ENCODE results near the gene ISYNA1. TPM values are rescaled to one million over a fixed set of nuclear protein-coding genes. Genes with fewer than 3 reads are reported as not detected.
A peak's percentile ranks its signal among the peaks of the same experiment; 100 is the strongest.

The ISYNA1 gene
- total RNA-seq, 1 experiment from 2014 or later, result 236 TPM

DNA sequence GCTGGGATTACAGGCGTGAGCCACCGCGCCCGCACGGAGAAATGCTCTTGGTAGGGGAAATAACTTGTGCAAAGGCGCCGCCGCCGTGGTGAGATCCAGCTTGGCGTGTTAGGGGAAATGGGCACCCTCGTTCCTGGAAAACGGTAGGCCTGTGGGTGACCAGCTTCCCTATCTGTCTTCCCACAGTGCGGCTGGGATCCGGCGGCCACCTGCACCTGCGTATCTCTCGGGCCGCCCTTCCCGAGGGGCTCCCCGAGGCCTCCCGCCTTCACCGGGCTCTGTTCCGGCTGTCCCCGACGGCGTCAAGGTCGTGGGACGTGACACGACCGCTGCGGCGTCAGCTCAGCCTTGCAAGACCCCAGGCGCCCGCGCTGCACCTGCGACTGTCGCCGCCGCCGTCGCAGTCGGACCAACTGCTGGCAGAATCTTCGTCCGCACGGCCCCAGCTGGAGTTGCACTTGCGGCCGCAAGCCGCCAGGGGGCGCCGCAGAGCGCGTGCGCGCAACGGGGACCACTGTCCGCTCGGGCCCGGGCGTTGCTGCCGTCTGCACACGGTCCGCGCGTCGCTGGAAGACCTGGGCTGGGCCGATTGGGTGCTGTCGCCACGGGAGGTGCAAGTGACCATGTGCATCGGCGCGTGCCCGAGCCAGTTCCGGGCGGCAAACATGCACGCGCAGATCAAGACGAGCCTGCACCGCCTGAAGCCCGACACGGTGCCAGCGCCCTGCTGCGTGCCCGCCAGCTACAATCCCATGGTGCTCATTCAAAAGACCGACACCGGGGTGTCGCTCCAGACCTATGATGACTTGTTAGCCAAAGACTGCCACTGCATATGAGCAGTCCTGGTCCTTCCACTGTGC is 49.6 kb downstream of the ISYNA1 start (continued):
- TF ChIP-seq, protein P1, sequence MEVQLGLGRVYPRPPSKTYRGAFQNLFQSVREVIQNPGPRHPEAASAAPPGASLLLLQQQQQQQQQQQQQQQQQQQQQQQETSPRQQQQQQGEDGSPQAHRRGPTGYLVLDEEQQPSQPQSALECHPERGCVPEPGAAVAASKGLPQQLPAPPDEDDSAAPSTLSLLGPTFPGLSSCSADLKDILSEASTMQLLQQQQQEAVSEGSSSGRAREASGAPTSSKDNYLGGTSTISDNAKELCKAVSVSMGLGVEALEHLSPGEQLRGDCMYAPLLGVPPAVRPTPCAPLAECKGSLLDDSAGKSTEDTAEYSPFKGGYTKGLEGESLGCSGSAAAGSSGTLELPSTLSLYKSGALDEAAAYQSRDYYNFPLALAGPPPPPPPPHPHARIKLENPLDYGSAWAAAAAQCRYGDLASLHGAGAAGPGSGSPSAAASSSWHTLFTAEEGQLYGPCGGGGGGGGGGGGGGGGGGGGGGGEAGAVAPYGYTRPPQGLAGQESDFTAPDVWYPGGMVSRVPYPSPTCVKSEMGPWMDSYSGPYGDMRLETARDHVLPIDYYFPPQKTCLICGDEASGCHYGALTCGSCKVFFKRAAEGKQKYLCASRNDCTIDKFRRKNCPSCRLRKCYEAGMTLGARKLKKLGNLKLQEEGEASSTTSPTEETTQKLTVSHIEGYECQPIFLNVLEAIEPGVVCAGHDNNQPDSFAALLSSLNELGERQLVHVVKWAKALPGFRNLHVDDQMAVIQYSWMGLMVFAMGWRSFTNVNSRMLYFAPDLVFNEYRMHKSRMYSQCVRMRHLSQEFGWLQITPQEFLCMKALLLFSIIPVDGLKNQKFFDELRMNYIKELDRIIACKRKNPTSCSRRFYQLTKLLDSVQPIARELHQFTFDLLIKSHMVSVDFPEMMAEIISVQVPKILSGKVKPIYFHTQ (CRISPR knock-in tag; IDR thresholded peaks at IDR 0.05), result no peak
- TF ChIP-seq GTF2I (CRISPR knock-in tag; conservative IDR thresholded peaks at IDR 0.05), result no peak; the same call in 1 of the 2 replicates
- TF ChIP-seq, protein P2, sequence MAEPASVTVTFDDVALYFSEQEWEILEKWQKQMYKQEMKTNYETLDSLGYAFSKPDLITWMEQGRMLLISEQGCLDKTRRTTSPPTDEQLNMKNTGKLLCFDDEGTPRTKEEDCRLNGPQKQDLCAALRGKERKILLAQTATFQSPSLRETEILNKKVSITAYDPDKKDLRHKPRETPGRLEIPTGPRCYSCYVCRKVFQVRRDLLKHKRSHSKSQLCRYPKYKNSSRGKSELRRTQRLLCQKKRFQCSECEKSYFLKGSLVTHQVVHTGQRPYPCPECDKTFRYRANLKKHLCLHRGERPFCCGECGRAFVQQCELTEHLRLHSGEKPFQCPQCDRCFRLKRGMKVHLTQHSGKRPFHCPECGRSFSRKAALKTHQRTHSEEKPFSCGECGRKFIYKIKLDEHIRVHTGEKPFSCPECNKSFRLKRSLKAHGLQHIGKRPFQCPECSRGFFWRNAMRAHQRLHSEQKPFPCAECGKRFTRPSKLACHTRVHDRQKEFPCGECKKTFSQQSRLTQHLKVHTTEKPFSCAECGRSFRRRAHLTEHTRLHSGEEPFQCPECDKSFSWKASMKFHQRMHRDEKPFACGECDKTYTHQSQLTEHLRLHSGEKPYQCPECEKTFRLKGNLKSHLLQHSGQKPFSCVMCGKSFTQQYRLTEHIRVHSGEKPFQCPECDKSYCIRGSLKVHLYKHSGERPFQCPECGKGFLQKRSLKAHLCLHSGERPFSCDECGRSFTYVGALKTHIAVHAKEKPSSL (CRISPR knock-in tag; conservative IDR thresholded peaks at IDR 0.05), result no peak
- TF ChIP-seq CREM (CRISPR knock-in tag; IDR thresholded peaks at IDR 0.05), result no peak
- TF ChIP-seq CBFB (CRISPR knock-in tag; IDR thresholded peaks at IDR 0.05; ENCODE audit: low read depth), result no peak
- no peak for TF ChIP-seq MXD4 (CRISPR knock-in tag; IDR thresholded peaks at IDR 0.05; ENCODE audit: borderline replicate concordance)
- no peak for TF ChIP-seq TP53 (CRISPR knock-in tag; IDR thresholded peaks at IDR 0.05)
- TF ChIP-seq, protein P3, sequence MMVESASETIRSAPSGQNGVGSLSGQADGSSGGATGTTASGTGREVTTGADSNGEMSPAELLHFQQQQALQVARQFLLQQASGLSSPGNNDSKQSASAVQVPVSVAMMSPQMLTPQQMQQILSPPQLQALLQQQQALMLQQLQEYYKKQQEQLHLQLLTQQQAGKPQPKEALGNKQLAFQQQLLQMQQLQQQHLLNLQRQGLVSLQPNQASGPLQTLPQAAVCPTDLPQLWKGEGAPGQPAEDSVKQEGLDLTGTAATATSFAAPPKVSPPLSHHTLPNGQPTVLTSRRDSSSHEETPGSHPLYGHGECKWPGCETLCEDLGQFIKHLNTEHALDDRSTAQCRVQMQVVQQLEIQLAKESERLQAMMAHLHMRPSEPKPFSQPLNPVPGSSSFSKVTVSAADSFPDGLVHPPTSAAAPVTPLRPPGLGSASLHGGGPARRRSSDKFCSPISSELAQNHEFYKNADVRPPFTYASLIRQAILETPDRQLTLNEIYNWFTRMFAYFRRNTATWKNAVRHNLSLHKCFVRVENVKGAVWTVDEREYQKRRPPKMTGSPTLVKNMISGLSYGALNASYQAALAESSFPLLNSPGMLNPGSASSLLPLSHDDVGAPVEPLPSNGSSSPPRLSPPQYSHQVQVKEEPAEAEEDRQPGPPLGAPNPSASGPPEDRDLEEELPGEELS (CRISPR knock-in tag; IDR thresholded peaks at IDR 0.05), result 0 out of 2 replicates have a peak, but pooled peaks have one; percentile 32
- TF ChIP-seq, protein P4, sequence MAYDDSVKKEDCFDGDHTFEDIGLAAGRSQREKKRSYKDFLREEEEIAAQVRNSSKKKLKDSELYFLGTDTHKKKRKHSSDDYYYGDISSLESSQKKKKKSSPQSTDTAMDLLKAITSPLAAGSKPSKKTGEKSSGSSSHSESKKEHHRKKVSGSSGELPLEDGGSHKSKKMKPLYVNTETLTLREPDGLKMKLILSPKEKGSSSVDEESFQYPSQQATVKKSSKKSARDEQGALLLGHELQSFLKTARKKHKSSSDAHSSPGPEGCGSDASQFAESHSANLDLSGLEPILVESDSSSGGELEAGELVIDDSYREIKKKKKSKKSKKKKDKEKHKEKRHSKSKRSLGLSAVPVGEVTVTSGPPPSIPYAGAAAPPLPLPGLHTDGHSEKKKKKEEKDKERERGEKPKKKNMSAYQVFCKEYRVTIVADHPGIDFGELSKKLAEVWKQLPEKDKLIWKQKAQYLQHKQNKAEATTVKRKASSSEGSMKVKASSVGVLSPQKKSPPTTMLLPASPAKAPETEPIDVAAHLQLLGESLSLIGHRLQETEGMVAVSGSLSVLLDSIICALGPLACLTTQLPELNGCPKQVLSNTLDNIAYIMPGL (CRISPR knock-in tag; IDR thresholded peaks at IDR 0.05), result peak; percentile 98
- TF ChIP-seq JAZF1 (CRISPR knock-in tag; IDR thresholded peaks at IDR 0.05), result no peak
- TF ChIP-seq, protein P5, sequence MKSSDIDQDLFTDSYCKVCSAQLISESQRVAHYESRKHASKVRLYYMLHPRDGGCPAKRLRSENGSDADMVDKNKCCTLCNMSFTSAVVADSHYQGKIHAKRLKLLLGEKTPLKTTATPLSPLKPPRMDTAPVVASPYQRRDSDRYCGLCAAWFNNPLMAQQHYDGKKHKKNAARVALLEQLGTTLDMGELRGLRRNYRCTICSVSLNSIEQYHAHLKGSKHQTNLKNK (CRISPR knock-in tag; IDR thresholded peaks at IDR 0.05), result no peak
- no peak for TF ChIP-seq ZNF263 (CRISPR knock-in tag; IDR thresholded peaks at IDR 0.05; ENCODE audit: low read depth)
- no peak for TF ChIP-seq TEAD1 (CRISPR knock-in tag; IDR thresholded peaks at IDR 0.05)
- no peak for TF ChIP-seq ZNF416 (CRISPR knock-in tag; IDR thresholded peaks at IDR 0.05)
- TF ChIP-seq, protein P6, sequence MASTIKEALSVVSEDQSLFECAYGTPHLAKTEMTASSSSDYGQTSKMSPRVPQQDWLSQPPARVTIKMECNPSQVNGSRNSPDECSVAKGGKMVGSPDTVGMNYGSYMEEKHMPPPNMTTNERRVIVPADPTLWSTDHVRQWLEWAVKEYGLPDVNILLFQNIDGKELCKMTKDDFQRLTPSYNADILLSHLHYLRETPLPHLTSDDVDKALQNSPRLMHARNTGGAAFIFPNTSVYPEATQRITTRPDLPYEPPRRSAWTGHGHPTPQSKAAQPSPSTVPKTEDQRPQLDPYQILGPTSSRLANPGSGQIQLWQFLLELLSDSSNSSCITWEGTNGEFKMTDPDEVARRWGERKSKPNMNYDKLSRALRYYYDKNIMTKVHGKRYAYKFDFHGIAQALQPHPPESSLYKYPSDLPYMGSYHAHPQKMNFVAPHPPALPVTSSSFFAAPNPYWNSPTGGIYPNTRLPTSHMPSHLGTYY (CRISPR knock-in tag; IDR thresholded peaks at IDR 0.05), result no peak
- TF ChIP-seq ZNF138 (CRISPR knock-in tag; conservative IDR thresholded peaks at IDR 0.05), result no peak
- TF ChIP-seq ZNF232 (CRISPR knock-in tag; IDR thresholded peaks at IDR 0.05), result no peak
- TF ChIP-seq, protein P7, sequence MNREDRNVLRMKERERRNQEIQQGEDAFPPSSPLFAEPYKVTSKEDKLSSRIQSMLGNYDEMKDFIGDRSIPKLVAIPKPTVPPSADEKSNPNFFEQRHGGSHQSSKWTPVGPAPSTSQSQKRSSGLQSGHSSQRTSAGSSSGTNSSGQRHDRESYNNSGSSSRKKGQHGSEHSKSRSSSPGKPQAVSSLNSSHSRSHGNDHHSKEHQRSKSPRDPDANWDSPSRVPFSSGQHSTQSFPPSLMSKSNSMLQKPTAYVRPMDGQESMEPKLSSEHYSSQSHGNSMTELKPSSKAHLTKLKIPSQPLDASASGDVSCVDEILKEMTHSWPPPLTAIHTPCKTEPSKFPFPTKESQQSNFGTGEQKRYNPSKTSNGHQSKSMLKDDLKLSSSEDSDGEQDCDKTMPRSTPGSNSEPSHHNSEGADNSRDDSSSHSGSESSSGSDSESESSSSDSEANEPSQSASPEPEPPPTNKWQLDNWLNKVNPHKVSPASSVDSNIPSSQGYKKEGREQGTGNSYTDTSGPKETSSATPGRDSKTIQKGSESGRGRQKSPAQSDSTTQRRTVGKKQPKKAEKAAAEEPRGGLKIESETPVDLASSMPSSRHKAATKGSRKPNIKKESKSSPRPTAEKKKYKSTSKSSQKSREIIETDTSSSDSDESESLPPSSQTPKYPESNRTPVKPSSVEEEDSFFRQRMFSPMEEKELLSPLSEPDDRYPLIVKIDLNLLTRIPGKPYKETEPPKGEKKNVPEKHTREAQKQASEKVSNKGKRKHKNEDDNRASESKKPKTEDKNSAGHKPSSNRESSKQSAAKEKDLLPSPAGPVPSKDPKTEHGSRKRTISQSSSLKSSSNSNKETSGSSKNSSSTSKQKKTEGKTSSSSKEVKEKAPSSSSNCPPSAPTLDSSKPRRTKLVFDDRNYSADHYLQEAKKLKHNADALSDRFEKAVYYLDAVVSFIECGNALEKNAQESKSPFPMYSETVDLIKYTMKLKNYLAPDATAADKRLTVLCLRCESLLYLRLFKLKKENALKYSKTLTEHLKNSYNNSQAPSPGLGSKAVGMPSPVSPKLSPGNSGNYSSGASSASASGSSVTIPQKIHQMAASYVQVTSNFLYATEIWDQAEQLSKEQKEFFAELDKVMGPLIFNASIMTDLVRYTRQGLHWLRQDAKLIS (CRISPR knock-in tag; IDR thresholded peaks at IDR 0.05; ENCODE audit: borderline replicate concordance), result no peak
- no peak for TF ChIP-seq PRRX2 (CRISPR knock-in tag; IDR thresholded peaks at IDR 0.05)
- no peak for TF ChIP-seq NR1H2 (CRISPR knock-in tag; IDR thresholded peaks at IDR 0.05)
- TF ChIP-seq TCF7 (CRISPR knock-in tag; IDR thresholded peaks at IDR 0.05; ENCODE audit: low read depth), result no peak
- TF ChIP-seq ZNF671 (CRISPR knock-in tag; IDR thresholded peaks at IDR 0.05), result no peak

All from WTC11 (cell line).